ENCODE data around the gene DCX.

The DCX gene

GRCh38 chrX:111363741-111364140 is 48.3 kb downstream of the DCX start:
- H3K9ac ChIP-seq (ENCODE audit: insufficient read length): no peak overlapping the region
- H3K27ac ChIP-seq: no peak overlapping the region
- H3K9me3 ChIP-seq (ENCODE audit: low read depth, low read length): no peaks in the 10 kb centered on the region
- H3K4me3 ChIP-seq: no peak overlapping the region
- no peak for TF ChIP-seq EZH2 (IDR thresholded peaks at IDR 0.05)
- no peak for TF ChIP-seq FOXP2 (optimal IDR thresholded peaks at IDR 0.05; ENCODE audit: control extremely low read depth, extremely low read length, insufficient read depth)
- TF ChIP-seq POLR2AphosphoS5 (IDR thresholded peaks at IDR 0.05; ENCODE audit: borderline replicate concordance, low read depth, low read length): no peak
- no peak for DNase-seq (ENCODE audit: low read depth, low spot score)
- no peaks in the 10 kb centered on the region for H3K36me3 ChIP-seq (ENCODE audit: insufficient read depth, low read length)

DNA sequence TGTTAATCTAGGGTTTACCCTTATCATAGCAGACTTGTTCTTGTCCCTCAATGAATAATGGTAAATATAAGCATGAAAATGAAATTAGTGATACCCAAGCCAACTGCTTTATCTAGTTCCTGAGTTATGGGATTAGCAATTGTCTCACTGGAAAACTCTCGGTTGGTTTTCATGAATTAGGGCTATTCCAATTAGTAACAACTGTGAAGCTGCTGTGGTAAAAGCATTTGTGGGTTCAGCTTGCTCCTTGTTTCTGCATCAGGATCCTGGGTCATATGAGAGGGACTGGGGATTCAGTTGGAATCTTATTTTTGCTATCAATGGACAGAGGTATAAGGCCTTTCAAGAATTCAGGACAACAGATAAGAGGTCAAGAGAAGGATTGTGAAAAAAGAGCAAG is 50.2 kb downstream of the DCX start:
- DNase-seq (ENCODE audit: low read depth, low spot score): no peak
- no peak overlapping the region for H3K4me3 ChIP-seq
- no peaks in the 10 kb centered on the region for H3K9me3 ChIP-seq (ENCODE audit: low read depth, low read length)
- no peak overlapping the region for H3K9ac ChIP-seq (ENCODE audit: insufficient read length)
- H3K27ac ChIP-seq: no peak overlapping the region
- H3K36me3 ChIP-seq (ENCODE audit: insufficient read depth, low read length): no peaks in the 10 kb centered on the region
- TF ChIP-seq EZH2 (IDR thresholded peaks at IDR 0.05): no peak
- TF ChIP-seq POLR2AphosphoS5 (IDR thresholded peaks at IDR 0.05; ENCODE audit: borderline replicate concordance, low read depth, low read length): no peak
- TF ChIP-seq FOXP2 (optimal IDR thresholded peaks at IDR 0.05; ENCODE audit: control extremely low read depth, extremely low read length, insufficient read depth): no peak

- Histone ChIP-seq H3K9me3 (ENCODE audit: low read depth, low read length) (no peaks in the 10 kb centered on the region), H3K4me3 (no peak overlapping the region), H3K9ac (ENCODE audit: insufficient read length) (no peak overlapping the region), H3K27ac (no peak overlapping the region), H3K36me3 (ENCODE audit: insufficient read depth, low read length) (no peaks in the 10 kb centered on the region)
- TF ChIP-seq EZH2 (IDR thresholded peaks at IDR 0.05): no peak
- no peak for TF ChIP-seq POLR2AphosphoS5 (IDR thresholded peaks at IDR 0.05; ENCODE audit: borderline replicate concordance, low read depth, low read length)
- TF ChIP-seq FOXP2 (optimal IDR thresholded peaks at IDR 0.05; ENCODE audit: control extremely low read depth, extremely low read length, insufficient read depth): no peak
- DNase-seq (ENCODE audit: low read depth, low spot score): no peak
These were observed 51.2 kb downstream of the DCX start for GRCh38 chrX:111360839-111361238.

DNA sequence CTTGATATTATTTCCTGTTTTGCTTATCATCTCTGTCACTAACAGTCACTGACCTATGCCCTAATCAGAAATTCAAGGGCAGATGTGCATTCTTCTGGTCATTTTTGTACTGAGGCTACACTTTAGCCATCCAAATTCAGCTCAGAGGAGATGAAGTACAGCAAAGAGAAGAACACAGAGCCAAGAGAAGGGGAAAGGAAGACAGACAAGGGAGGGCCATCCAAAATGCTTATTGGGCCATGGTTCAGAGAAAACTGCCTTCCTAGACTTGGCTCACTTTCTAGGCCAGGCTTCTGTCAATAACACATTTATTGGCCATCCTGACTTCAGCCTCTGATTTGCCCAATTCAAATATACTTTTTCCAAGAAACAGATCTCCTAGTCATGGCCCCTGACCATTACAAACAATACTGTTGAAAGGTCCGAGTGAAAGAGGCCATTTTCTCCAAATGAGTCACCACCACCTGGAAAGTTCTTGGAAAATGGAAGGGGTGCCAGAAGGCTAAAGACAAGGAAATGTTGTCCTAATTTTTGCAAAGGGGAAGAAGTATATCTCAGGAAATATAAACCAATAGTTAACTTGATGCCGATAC is 56.4 kb downstream of the DCX start:
- Histone ChIP-seq H3K27ac (no peak overlapping the region), H3K9ac (ENCODE audit: insufficient read length) (no peak overlapping the region), H3K9me3 (ENCODE audit: low read depth, low read length) (no peaks in the 10 kb centered on the region), H3K36me3 (ENCODE audit: insufficient read depth, low read length) (no peaks in the 10 kb centered on the region), H3K4me3 (no peak overlapping the region)
- TF ChIP-seq FOXP2 (optimal IDR thresholded peaks at IDR 0.05; ENCODE audit: control extremely low read depth, extremely low read length, insufficient read depth) (no peak), POLR2AphosphoS5 (IDR thresholded peaks at IDR 0.05; ENCODE audit: borderline replicate concordance, low read depth, low read length) (no peak), EZH2 (IDR thresholded peaks at IDR 0.05) (no peak)
- DNase-seq (ENCODE audit: low read depth, low spot score): no peak

DNA sequence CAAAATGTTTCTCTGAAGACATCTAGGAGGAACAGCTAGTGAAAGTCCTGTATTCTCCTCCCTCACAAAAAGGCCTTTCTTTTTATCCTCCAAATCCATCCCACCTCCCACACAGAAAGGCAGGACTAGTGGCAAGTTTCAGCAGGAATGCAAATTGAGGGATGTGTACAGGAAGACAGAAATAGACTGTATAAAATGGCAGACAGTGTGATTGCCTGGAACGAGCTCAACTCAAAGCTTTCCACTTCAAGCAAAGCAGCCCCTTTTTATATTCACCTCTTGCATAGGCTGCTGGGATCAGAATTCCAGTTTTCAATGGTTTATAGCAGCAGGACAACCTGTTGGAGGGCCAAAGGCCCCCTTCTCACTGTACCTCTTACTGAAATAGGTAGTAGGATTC is 57.5 kb downstream of the DCX start:
- TF ChIP-seq EZH2 (IDR thresholded peaks at IDR 0.05) (no peak), FOXP2 (optimal IDR thresholded peaks at IDR 0.05; ENCODE audit: control extremely low read depth, extremely low read length, insufficient read depth) (no peak), POLR2AphosphoS5 (IDR thresholded peaks at IDR 0.05; ENCODE audit: borderline replicate concordance, low read depth, low read length) (no peak)
- no peak for DNase-seq (ENCODE audit: low read depth, low spot score)
- H3K4me3 ChIP-seq: no peak overlapping the region
- no peaks in the 10 kb centered on the region for H3K36me3 ChIP-seq (ENCODE audit: insufficient read depth, low read length)
- no peak overlapping the region for H3K9ac ChIP-seq (ENCODE audit: insufficient read length)
- H3K27ac ChIP-seq: no peak overlapping the region
- H3K9me3 ChIP-seq (ENCODE audit: low read depth, low read length): no peaks in the 10 kb centered on the region

GRCh38 chrX:111353793-111354192 is 58.2 kb downstream of the DCX start:
- H3K9ac ChIP-seq (ENCODE audit: insufficient read length): no peak overlapping the region
- no peak overlapping the region for H3K27ac ChIP-seq
- TF ChIP-seq EZH2 (IDR thresholded peaks at IDR 0.05): no peak
- TF ChIP-seq POLR2AphosphoS5 (IDR thresholded peaks at IDR 0.05; ENCODE audit: borderline replicate concordance, low read depth, low read length): no peak
- no peak for TF ChIP-seq FOXP2 (optimal IDR thresholded peaks at IDR 0.05; ENCODE audit: control extremely low read depth, extremely low read length, insufficient read depth)
- no peak for DNase-seq (ENCODE audit: low read depth, low spot score)
- no peak overlapping the region for H3K4me3 ChIP-seq
- no peaks in the 10 kb centered on the region for H3K9me3 ChIP-seq (ENCODE audit: low read depth, low read length)
- H3K36me3 ChIP-seq (ENCODE audit: insufficient read depth, low read length): no peaks in the 10 kb centered on the region

GRCh38 chrX:111352424-111352823 is 59.6 kb downstream of the DCX start:
- H3K36me3 ChIP-seq (ENCODE audit: insufficient read depth, low read length): no peaks in the 10 kb centered on the region
- H3K27ac ChIP-seq: no peak overlapping the region
- no peak overlapping the region for H3K9ac ChIP-seq (ENCODE audit: insufficient read length)
- DNase-seq (ENCODE audit: low read depth, low spot score): no peak
- no peak overlapping the region for H3K4me3 ChIP-seq
- no peak for TF ChIP-seq POLR2AphosphoS5 (IDR thresholded peaks at IDR 0.05; ENCODE audit: borderline replicate concordance, low read depth, low read length)
- TF ChIP-seq EZH2 (IDR thresholded peaks at IDR 0.05): no peak
- H3K9me3 ChIP-seq (ENCODE audit: low read depth, low read length): no peaks in the 10 kb centered on the region

GRCh38 chrX:111349934-111350333 is 62.1 kb downstream of the DCX start:
- no peak overlapping the region for H3K9ac ChIP-seq (ENCODE audit: insufficient read length)
- no peaks in the 10 kb centered on the region for H3K9me3 ChIP-seq (ENCODE audit: low read depth, low read length)
- DNase-seq (ENCODE audit: low read depth, low spot score): no peak
- no peaks in the 10 kb centered on the region for H3K36me3 ChIP-seq (ENCODE audit: insufficient read depth, low read length)
- H3K27ac ChIP-seq: no peak overlapping the region
- no peak overlapping the region for H3K4me3 ChIP-seq
- no peak for TF ChIP-seq POLR2AphosphoS5 (IDR thresholded peaks at IDR 0.05; ENCODE audit: borderline replicate concordance, low read depth, low read length)
- no peak for TF ChIP-seq FOXP2 (optimal IDR thresholded peaks at IDR 0.05; ENCODE audit: control extremely low read depth, extremely low read length, insufficient read depth)
- no peak for TF ChIP-seq EZH2 (IDR thresholded peaks at IDR 0.05)

- Histone ChIP-seq H3K36me3 (ENCODE audit: insufficient read depth, low read length) (no peaks in the 10 kb centered on the region), H3K27ac (no peak overlapping the region), H3K9me3 (ENCODE audit: low read depth, low read length) (no peaks in the 10 kb centered on the region), H3K4me3 (no peak overlapping the region), H3K9ac (ENCODE audit: insufficient read length) (no peak overlapping the region)
- TF ChIP-seq FOXP2 (optimal IDR thresholded peaks at IDR 0.05; ENCODE audit: control extremely low read depth, extremely low read length, insufficient read depth) (no peak), POLR2AphosphoS5 (IDR thresholded peaks at IDR 0.05; ENCODE audit: borderline replicate concordance, low read depth, low read length) (no peak), EZH2 (IDR thresholded peaks at IDR 0.05) (no peak)
- DNase-seq (ENCODE audit: low read depth, low spot score): no peak
These were observed 62.9 kb downstream of the DCX start for GRCh38 chrX:111349101-111349500.

Measured in SK-N-MC (cell line).